ENCODE data around the gene PHLDB3. TPM values are rescaled to one million over a fixed set of nuclear protein-coding genes. Genes with fewer than 3 reads are reported as not detected.
"Not testable (repeated sequence)": the region's sequence is repeated elsewhere in the genome, so short reads cannot be mapped to it uniquely, and the experiment has no call there.

PHLDB3 gene
- total RNA-seq, 2 experiments from 2014 or later = 12.9 to 14.9 TPM

- H3K27me3 Mint-ChIP-seq (ENCODE audit: low read depth) = no peaks in the 10 kb centered on the region
- DNase-seq = peak; percentile 73
- intact Hi-C loops (cut with micrococcal nuclease) = loop anchor here (2.0 to 5.0 kb wide), 2 partner anchors 22 to 255 kb away; partner anchors contain the start of genes KCNN4 and PHLDB3
- H3K27ac Mint-ChIP-seq = peak within 1 kb of the TSS; percentile 96
- H3K4me3 Mint-ChIP-seq = peak within 1 kb of the TSS; percentile 97
- H3K4me1 Mint-ChIP-seq (ENCODE audit: low read depth) = peaks cover 22% of the 10 kb centered on the region
- H3K36me3 Mint-ChIP-seq (ENCODE audit: low read depth) = peaks cover 3% of the 10 kb centered on the region
- H3K9me3 Mint-ChIP-seq = no peaks in the 10 kb centered on the region
- CTCF ChIA-PET = interaction anchor here (1.1 to 6.1 kb wide), 7 partner anchors 7 to 95 kb away, joined by 3 to 49 read pairs (median 12); no protein-coding TSS in a partner anchor
Observed at GRCh38 chr19:43526884-43527859, 22.6 kb upstream of the PHLDB3 start, which contains the start of gene ETHE1. ETHE1 (minus strand) TSS chr19:43527201; CDS start chr19:43527177, 24 bp downstream.

GRCh38 chr19:43525836-43526771, 21.6 kb upstream of the PHLDB3 start:
- intact Hi-C loops (cut with micrococcal nuclease) = loop anchor here (1.0 to 5.0 kb wide), 7 partner anchors 7 to 256 kb away; partner anchors contain the start of genes IRGQ, KCNN4, PHLDB3 and SMG9
- peaks cover 21% of the 10 kb centered on the region for H3K4me1 Mint-ChIP-seq (ENCODE audit: low read depth)
- no peaks in the 10 kb centered on the region for H3K27me3 Mint-ChIP-seq (ENCODE audit: low read depth)
- no peaks in the 10 kb centered on the region for H3K9me3 Mint-ChIP-seq
- peak overlapping the region; percentile 96 for H3K27ac Mint-ChIP-seq
- peak; percentile 63 for DNase-seq
- CTCF ChIA-PET = interaction anchor here (1.1 to 6.1 kb wide), 6 partner anchors 9 to 93 kb away, joined by 3 to 49 read pairs (median 12); no protein-coding TSS in a partner anchor
- peak overlapping the region; percentile 97 for H3K4me3 Mint-ChIP-seq
- H3K36me3 Mint-ChIP-seq (ENCODE audit: low read depth) = peaks cover 3% of the 10 kb centered on the region

GRCh38 chr19:43524922-43525835, 20.6 kb upstream of the PHLDB3 start:
- Mint-ChIP-seq H3K27ac (peak overlapping the region; percentile 96), H3K36me3 (ENCODE audit: low read depth) (peaks cover 3% of the 10 kb centered on the region), H3K27me3 (ENCODE audit: low read depth) (no peaks in the 10 kb centered on the region), H3K9me3 (no peaks in the 10 kb centered on the region), H3K4me3 (peak overlapping the region; percentile 97), H3K4me1 (ENCODE audit: low read depth) (peaks cover 21% of the 10 kb centered on the region)
- DNase-seq = peak; percentile 60
- CTCF ChIA-PET = interaction anchor here (0.6 to 6.1 kb wide), 14 partner anchors 10 to 1114 kb away, joined by 3 to 49 read pairs (median 4); no protein-coding TSS in a partner anchor
- intact Hi-C loops (cut with micrococcal nuclease) = loop anchor here (1.0 to 5.0 kb wide), 6 partner anchors 8 to 257 kb away; partner anchors contain the start of genes IRGQ, KCNN4, SMG9 and ZNF575

GRCh38 chr19:43523696-43524095, 19.1 kb upstream of the PHLDB3 start:
- peaks cover 29% of the 10 kb centered on the region for H3K4me1 Mint-ChIP-seq (ENCODE audit: low read depth)
- H3K36me3 Mint-ChIP-seq (ENCODE audit: low read depth); DNase-seq; H3K4me3 Mint-ChIP-seq; H3K27ac Mint-ChIP-seq; H3K27me3 Mint-ChIP-seq (ENCODE audit: low read depth); H3K9me3 Mint-ChIP-seq: not testable (repeated sequence)
- intact Hi-C loops (cut with micrococcal nuclease) = loop anchor here (2.0 kb wide), 3 partner anchors 61 to 231 kb away; partner anchors contain the start of gene SMG9
- CTCF ChIA-PET = interaction anchor here (0.7 to 6.1 kb wide), 5 partner anchors 31 to 79 kb away, joined by 3 to 49 read pairs (median 13); no protein-coding TSS in a partner anchor

GRCh38 chr19:43522929-43523328, 18.4 kb upstream of the PHLDB3 start:
- H3K4me1 Mint-ChIP-seq (ENCODE audit: low read depth) = peaks cover 25% of the 10 kb centered on the region
- H3K4me3 Mint-ChIP-seq = no peak overlapping the region
- no peaks in the 10 kb centered on the region for H3K27me3 Mint-ChIP-seq (ENCODE audit: low read depth)
- no peak for DNase-seq
- intact Hi-C loops (cut with micrococcal nuclease) = no loop called here
- peak overlapping the region; percentile 15 for H3K27ac Mint-ChIP-seq
- H3K9me3 Mint-ChIP-seq = no peaks in the 10 kb centered on the region
- CTCF ChIA-PET = interaction anchor here (0.7 to 6.4 kb wide), 4 partner anchors 17 to 76 kb away, joined by 3 to 230 read pairs (median 4); no protein-coding TSS in a partner anchor
- H3K36me3 Mint-ChIP-seq (ENCODE audit: low read depth) = peaks cover 3% of the 10 kb centered on the region

- Mint-ChIP-seq H3K27ac (peak overlapping the region; percentile 48), H3K9me3 (no peaks in the 10 kb centered on the region), H3K4me1 (ENCODE audit: low read depth) (peaks cover 12% of the 10 kb centered on the region), H3K4me3 (no peak overlapping the region), H3K27me3 (ENCODE audit: low read depth) (no peaks in the 10 kb centered on the region), H3K36me3 (ENCODE audit: low read depth) (peaks cover 2% of the 10 kb centered on the region)
- CTCF ChIA-PET = interaction anchor here (0.5 to 6.4 kb wide), 35 partner anchors 10 to 719 kb away, joined by 3 to 230 read pairs (median 4); partner anchors contain the start of genes IRGQ, PHLDB3, XRCC1 and ZNF575
- DNase-seq = peak; percentile 89
- intact Hi-C loops (cut with micrococcal nuclease) = loop anchor here (1.0 kb wide), 3 partner anchors 15 to 86 kb away; partner anchors contain the start of gene PHLDB3
Observed at GRCh38 chr19:43519436-43520088, 15.0 kb upstream of the PHLDB3 start.

- H3K36me3 Mint-ChIP-seq (ENCODE audit: low read depth) = peaks cover 7% of the 10 kb centered on the region
- intact Hi-C loops (cut with micrococcal nuclease) = no loop called here
- no peak overlapping the region for H3K27ac Mint-ChIP-seq
- no peaks in the 10 kb centered on the region for H3K27me3 Mint-ChIP-seq (ENCODE audit: low read depth)
- H3K9me3 Mint-ChIP-seq = no peaks in the 10 kb centered on the region
- CTCF ChIA-PET = interaction anchor here (0.6 to 6.4 kb wide), 8 partner anchors 8 to 92 kb away, joined by 3 to 230 read pairs (median 6); partner anchors contain the start of gene PHLDB3
- DNase-seq = no peak
- peaks cover 9% of the 10 kb centered on the region for H3K4me1 Mint-ChIP-seq (ENCODE audit: low read depth)
- H3K4me3 Mint-ChIP-seq = no peak overlapping the region
Observed at GRCh38 chr19:43518051-43518450, 13.5 kb upstream of the PHLDB3 start.

GRCh38 chr19:43512399-43512798, 7.9 kb upstream of the PHLDB3 start:
- intact Hi-C loops (cut with micrococcal nuclease); H3K4me3 Mint-ChIP-seq; DNase-seq; H3K27ac Mint-ChIP-seq; H3K4me1 Mint-ChIP-seq (ENCODE audit: low read depth); CTCF ChIA-PET; H3K27me3 Mint-ChIP-seq (ENCODE audit: low read depth); H3K9me3 Mint-ChIP-seq: not testable (repeated sequence)
- H3K36me3 Mint-ChIP-seq (ENCODE audit: low read depth) = peaks cover 14% of the 10 kb centered on the region

- Mint-ChIP-seq H3K27me3 (ENCODE audit: low read depth) (no peaks in the 10 kb centered on the region), H3K4me3 (no peak overlapping the region), H3K4me1 (ENCODE audit: low read depth) (no peaks in the 10 kb centered on the region), H3K36me3 (ENCODE audit: low read depth) (peaks cover 14% of the 10 kb centered on the region), H3K9me3 (no peaks in the 10 kb centered on the region), H3K27ac (no peak overlapping the region)
- CTCF ChIA-PET = interaction anchor here (0.6 to 1.8 kb wide), 2 partner anchors 43 to 64 kb away, joined by 3 to 8 read pairs; no protein-coding TSS in a partner anchor
- no peak for DNase-seq
- intact Hi-C loops (cut with micrococcal nuclease) = no loop called here
Observed at GRCh38 chr19:43511324-43511723, 6.8 kb upstream of the PHLDB3 start.

GRCh38 chr19:43510713-43511112, 6.2 kb upstream of the PHLDB3 start:
- no peak overlapping the region for H3K27ac Mint-ChIP-seq

More at GRCh38 chr19:43510713-43511112, 6.2 kb upstream of the PHLDB3 start:
- CTCF ChIA-PET = interaction anchor here (1.0 to 1.8 kb wide), 3 partner anchors 9 to 63 kb away, joined by 3 to 12 read pairs (median 8); no protein-coding TSS in a partner anchor
- Mint-ChIP-seq H3K9me3 (no peaks in the 10 kb centered on the region), H3K27me3 (ENCODE audit: low read depth) (no peaks in the 10 kb centered on the region), H3K4me3 (no peak overlapping the region), H3K4me1 (ENCODE audit: low read depth) (no peaks in the 10 kb centered on the region), H3K36me3 (ENCODE audit: low read depth) (peaks cover 16% of the 10 kb centered on the region)
- no peak for DNase-seq
- intact Hi-C loops (cut with micrococcal nuclease) = no loop called here

Measured in activated naive CD4-positive, alpha-beta T cell treated with anti-CD3 and anti-CD28 coated beads for 36 hours (primary cell).